Nephron (organoid): Measurements from ENCODE around the gene DCP2.
"Not testable (repeated sequence)": the region's sequence is repeated elsewhere in the genome, so short reads cannot be mapped to it uniquely, and the experiment has no call there.

Source experiments
- H3K27ac Mint-ChIP-seq, 3 experiments: 2 replicates each; pipeline ENCODE4 v1.8.0; 2020; ENCODE audit warnings: mixed read lengths in 3 of 3, mild to moderate bottlenecking in 2 of 3, moderate library complexity in 1 of 3
- H3K27me3 Mint-ChIP-seq: 2 replicates; pipeline ENCODE4 v1.8.0; 2021; ENCODE audit warnings: low read depth, mild to moderate bottlenecking, moderate library complexity, mixed read lengths
- H3K36me3 Mint-ChIP-seq: 2 replicates; pipeline ENCODE4 v1.8.0; 2020; ENCODE audit warnings: low read depth, mixed read lengths
- H3K4me1 Mint-ChIP-seq: 2 replicates; pipeline ENCODE4 v1.8.0; 2020; ENCODE audit warnings: mixed read lengths
- H3K4me3 Mint-ChIP-seq, 3 experiments: 2 replicates each; pipeline ENCODE4 v1.8.0; 2020; ENCODE audit warnings: mild to moderate bottlenecking in 3 of 3, mixed read lengths in 3 of 3, moderate library complexity in 2 of 3
- H3K9me3 Mint-ChIP-seq: 2 replicates; pipeline ENCODE4 v1.8.0; 2020; ENCODE audit warnings: mixed read lengths
- CTCF ChIP-seq, 3 experiments: fragments of 200-600 bp; sonication (generic); IDR thresholded peaks; one replicate each; pipeline ENCODE4 v1.5.0; 2021; ENCODE audit warnings: antibody characterized with exemption in 3 of 3; ENCODE audit not compliant: unreplicated experiment in 3 of 3

Gene DCP2

GRCh38 chr5:112951124-112951702 is 25.4 kb upstream of the DCP2 start:
- Mint-ChIP-seq H3K4me1 (no peaks in the 10 kb centered on the region), H3K9me3 (peaks cover 9% of the 10 kb centered on the region), H3K27me3 (peaks cover 18% of the 10 kb centered on the region), H3K27ac (no peak overlapping the region), H3K36me3 (peaks cover 5% of the 10 kb centered on the region), H3K4me3 (no peak overlapping the region)
- TF ChIP-seq CTCF (IDR thresholded peaks at IDR 0.05; ENCODE audit: unreplicated experiment in 3 of 3), result no peak

GRCh38 chr5:112956606-112957005 is 20.0 kb upstream of the DCP2 start:
- peaks cover 5% of the 10 kb centered on the region for H3K36me3 Mint-ChIP-seq
- H3K4me3 Mint-ChIP-seq, result no peak overlapping the region
- peaks cover 7% of the 10 kb centered on the region for H3K27me3 Mint-ChIP-seq
- TF ChIP-seq CTCF (IDR thresholded peaks at IDR 0.05; ENCODE audit: unreplicated experiment in 3 of 3), result no peak
- no peak overlapping the region for H3K27ac Mint-ChIP-seq
- peaks cover 9% of the 10 kb centered on the region for H3K9me3 Mint-ChIP-seq
- H3K4me1 Mint-ChIP-seq, result peaks cover 29% of the 10 kb centered on the region

GRCh38 chr5:112957036-112957808 is 19.4 kb upstream of the DCP2 start:
- no peak for TF ChIP-seq CTCF (IDR thresholded peaks at IDR 0.05; ENCODE audit: unreplicated experiment in 3 of 3)
- Mint-ChIP-seq H3K27ac (no peak overlapping the region), H3K4me3 (no peak overlapping the region), H3K4me1 (peaks cover 29% of the 10 kb centered on the region), H3K27me3 (peaks cover 7% of the 10 kb centered on the region), H3K36me3 (peaks cover 5% of the 10 kb centered on the region), H3K9me3 (peaks cover 9% of the 10 kb centered on the region)

GRCh38 chr5:112958093-112959088 is 18.2 kb upstream of the DCP2 start:
- peaks cover 3% of the 10 kb centered on the region for H3K36me3 Mint-ChIP-seq

GRCh38 chr5:112959872-112960271 is 16.7 kb upstream of the DCP2 start:
- H3K9me3 Mint-ChIP-seq, H3K36me3 Mint-ChIP-seq, H3K27me3 Mint-ChIP-seq, H3K4me3 Mint-ChIP-seq: not testable (repeated sequence)
- Mint-ChIP-seq H3K4me1 (peaks cover 29% of the 10 kb centered on the region), H3K27ac (peak overlapping the region in 1 of 3 experiments; percentile 37)

More at GRCh38 chr5:112958093-112959088, 18.2 kb upstream of the DCP2 start:
- H3K9me3 Mint-ChIP-seq, result peaks cover 7% of the 10 kb centered on the region
- peaks cover 29% of the 10 kb centered on the region for H3K4me1 Mint-ChIP-seq
- H3K4me3 Mint-ChIP-seq, result no peak overlapping the region
- no peak for TF ChIP-seq CTCF (IDR thresholded peaks at IDR 0.05; ENCODE audit: unreplicated experiment in 3 of 3)
- H3K27ac Mint-ChIP-seq, result peak overlapping the region in 2 of 3 experiments; percentile 9 to 13
- H3K27me3 Mint-ChIP-seq, result peaks cover 4% of the 10 kb centered on the region

- no peaks in the 10 kb centered on the region for H3K27me3 Mint-ChIP-seq
- peak overlapping the region in 1 of 3 experiments; percentile 4 for H3K4me3 Mint-ChIP-seq
- H3K27ac Mint-ChIP-seq, result peak overlapping the region; percentile 6 to 37 (median 21)
- peaks cover 29% of the 10 kb centered on the region for H3K4me1 Mint-ChIP-seq
- H3K36me3 Mint-ChIP-seq, result no peaks in the 10 kb centered on the region
- H3K9me3 Mint-ChIP-seq, result no peaks in the 10 kb centered on the region
- no peak for TF ChIP-seq CTCF (IDR thresholded peaks at IDR 0.05; ENCODE audit: unreplicated experiment in 3 of 3)
Measured at GRCh38 chr5:112960315-112960714, 16.3 kb upstream of the DCP2 start.
